GM19438 (cell line): ENCODE measurements around the gene PRR3.

Experiments
- ATAC-seq: cut with Tn5 transposase; IDR thresholded peaks from one replicate; pipeline ENCODE4 v1.9.1; 2021; ENCODE audit warnings: low read depth; ENCODE audit not compliant: unreplicated experiment

The PRR3 gene

DNA sequence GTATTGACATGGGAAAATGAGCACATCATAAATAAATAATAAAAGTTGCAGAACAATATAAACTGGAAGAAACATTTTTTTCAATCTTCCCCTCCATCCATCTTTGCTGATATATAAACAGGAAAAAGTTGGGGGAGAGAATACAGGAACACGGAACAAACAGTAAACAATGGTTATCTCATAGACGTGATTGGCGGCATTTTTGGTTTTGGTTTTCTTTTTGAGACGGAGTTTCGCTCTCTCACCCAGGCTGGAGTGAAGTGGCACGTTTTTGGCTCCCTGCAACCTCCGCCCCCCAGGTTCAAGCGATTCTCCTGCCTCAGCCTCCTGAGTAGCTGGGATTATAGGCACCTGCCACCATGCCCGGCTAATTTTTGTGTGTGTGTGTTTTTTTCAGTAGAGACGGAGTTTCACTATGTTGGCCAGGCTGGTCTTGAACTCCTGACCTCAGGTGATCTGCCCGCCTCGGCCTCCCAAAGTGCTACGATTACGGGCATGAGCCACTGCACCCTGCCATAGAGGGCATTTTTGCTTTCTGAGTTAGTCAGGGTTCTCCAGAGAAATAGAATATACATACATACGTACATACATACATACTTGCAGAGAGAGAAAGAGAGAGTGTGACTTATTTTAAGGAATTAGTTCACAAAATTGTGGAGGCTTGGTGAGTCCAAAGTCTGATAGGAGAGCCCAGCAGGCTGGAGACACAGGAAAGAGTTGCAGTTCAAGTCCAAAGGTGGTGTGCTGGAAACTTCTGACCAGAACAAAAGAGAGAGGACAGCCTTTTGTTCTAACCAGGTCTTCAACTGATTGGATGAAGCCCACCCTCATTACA, 23.4 kb upstream of the PRR3 start:
- ATAC-seq: no peak

DNA sequence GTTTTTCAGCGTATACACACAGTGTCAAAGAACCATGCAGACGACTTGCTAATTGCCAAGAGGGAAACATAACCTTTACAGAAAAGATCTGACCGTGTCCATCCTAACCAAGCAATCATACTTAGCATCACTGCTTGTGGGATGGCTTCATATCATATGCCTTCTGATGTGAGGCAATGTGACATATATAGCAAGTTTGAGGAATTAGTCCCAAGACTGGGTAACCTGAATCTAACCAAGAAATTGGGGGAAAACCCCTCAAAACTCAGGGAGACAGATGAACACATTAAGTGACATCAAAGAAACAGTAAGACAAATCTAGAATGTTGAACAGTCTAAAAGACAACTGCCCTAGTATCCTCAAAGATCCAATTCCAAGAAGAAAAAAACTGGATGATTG, 19.2 kb upstream of the PRR3 start:
- ATAC-seq: no peak

DNA sequence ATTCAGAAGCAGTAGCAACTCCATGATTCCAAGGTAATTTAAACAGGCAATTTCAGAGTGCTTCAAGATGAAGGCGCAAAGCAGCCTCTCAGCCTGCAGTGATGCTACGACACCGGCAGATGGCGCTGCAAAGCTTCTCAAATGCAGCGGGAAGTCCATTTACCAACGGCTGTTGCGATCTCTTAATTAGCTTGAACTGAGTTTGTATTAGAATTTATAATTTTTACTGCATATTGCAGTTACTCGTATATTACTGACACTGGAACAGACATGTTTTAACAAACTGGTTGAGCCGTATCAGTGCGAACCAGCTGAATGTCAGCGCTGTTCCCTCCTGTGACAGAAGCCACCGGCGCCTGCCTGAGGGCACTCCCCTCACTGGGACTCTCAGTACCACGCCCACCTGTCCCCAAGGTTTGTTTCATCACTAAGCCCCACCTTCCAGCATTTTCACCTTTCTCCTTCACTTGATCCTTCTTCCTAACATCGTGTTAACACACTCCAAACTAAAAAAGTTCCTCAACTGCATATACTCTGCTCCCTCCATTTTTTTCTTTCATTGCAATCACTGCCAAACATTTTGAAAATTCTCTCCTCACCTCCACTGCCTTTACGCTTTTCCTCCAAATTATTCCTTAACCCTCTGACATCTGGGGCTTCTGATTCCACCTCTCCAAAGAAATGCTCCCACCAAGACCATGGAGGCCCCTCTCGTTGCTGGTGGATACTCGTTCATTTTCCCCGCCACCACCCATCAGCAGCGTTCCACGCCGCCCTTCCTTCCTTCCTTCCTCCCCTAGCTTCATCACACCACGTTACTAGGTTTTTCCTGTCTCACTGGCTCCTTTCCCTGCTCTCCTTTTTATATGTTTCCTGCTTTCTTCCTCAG, 15.3 kb upstream of the PRR3 start:
- ATAC-seq: no peak

DNA sequence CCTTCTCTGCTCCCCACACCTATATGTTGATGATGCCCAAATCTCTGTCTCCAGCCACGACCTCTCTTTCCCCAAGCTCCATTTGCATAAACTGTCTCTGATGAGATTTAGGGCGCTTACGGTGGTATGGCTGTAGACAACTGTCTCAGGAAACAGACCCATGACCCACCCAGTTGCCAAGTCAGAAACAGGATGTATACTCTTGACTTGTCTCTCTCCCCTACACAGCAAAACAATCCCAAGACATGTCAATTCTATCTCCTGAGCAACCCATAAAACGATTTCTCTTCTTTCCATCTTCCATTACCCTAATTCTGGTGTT, 14.7 kb upstream of the PRR3 start:
- ATAC-seq: no peak

DNA sequence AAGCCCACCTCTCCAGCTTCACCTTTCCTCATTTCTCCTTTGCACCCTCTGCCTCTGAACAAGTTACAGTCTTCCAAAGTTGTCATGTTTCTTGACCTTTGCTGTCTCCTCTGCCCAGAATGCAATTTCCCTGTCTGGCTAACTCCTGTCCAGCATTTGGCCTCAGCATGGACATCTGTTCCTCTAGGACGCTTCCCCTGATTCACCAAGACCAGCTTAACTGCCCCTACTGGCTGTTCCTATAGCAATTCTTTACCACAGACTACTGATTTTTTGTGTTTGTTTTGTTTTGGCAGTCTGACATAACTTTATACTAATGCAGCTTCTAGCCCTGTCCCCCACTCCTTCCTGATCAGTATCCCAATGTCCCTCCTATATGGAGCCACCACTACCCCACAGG, 14.2 kb upstream of the PRR3 start:
- no peak for ATAC-seq

DNA sequence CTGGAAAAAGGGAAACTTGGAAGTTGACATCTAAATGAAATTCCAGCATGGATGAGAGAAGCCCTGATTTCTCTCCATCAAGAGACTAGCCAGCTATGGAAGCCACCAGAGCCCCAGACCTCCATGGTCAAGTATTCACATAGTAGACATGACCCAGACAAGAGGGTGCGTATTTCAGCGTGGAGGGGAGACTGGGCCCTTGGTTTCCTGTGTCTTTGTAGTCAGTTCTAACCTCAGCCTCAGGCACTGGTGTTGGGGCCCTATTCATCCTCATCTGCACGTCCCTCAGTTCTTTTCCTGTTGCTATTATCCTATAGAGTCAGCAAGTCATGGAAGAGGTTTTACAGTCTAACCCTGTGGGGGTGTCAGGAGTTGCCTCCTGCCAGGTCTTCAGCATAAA, 13.3 kb upstream of the PRR3 start:
- ATAC-seq: no peak

DNA sequence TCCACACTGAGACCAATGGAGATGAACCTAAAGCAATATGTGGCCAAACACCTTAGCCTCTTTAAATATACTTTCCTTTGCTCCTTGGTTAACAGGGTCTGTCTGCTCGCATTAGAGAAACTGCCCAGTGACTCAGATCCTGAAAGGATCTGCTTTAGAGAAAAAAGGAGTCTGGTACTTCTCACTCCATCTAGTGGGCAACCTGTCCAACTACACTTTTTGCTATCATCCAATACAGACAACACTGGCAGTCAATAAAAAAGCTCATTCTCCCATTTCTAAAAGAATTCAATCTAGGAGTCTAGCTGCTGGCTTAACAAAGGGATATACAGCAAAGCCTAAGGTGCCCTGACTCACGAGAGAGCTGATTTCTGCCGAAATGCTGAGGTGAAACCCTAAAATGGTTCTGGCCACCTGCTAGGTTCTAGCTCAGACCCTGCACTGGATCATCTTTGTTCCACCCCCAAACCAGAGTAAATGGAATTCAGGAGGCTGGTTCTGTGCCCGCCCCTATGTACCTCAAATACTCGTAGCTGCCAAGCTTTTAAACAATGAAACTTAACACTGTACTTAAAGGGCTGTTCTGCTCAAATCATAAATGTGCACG, 12.3 kb upstream of the PRR3 start:
- no peak for ATAC-seq

DNA sequence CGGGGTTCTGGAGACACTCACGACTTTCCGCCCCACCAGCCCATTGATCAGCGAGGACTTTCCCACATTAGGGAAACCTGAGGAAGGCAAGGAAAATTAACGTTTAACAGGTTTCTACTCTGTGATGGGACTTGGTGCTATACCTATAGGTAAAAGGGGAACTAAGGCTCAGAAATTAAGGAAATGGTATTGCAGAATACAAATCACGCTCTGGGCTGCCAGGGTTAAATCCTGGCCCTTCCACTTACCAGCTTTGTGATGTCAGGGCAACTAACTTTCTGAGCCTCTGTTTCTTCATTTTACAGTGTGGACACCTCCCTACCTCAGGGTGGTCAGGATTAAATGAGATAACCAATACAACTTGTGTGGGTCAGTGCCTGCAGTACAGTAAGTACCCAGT, 9.6 kb upstream of the PRR3 start:
- no peak for ATAC-seq

DNA sequence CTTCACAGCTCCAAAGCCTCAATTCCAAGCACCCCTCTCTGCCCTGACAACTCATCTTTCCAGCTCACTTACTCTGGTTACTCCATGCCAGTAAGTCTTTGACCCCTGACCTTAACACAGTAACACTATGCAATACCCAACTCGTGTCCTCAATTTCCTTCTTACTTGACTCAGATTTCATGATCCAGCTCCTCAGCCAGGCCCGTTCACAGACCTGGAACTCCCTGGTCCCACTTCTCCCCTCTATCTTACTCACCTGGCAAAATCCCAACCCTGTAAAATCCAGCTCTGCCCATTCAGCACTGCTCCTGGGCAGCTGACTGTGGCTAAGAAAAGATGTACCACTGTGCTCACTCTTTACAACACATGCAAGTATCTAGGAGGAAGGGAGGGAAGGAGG, 8.7 kb upstream of the PRR3 start:
- ATAC-seq: no peak

DNA sequence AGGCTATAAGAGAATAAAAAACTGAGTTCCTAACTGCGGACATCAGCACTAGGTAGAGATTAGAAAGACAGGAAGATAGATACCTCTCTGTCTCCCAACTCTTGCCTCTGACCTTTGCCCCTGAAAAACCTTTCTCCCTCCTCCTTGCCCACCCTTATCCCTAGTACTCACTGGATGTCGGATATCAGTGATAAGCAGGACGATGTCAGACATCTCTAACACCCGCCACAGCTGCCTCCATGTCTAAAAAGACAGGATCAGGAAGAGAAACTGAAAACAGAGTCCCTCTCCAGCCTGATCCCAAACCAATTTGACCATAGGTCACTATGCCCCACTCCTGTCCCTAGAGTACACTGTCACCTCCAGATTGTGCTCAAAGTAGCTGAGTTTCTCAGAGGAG, 2.7 kb upstream of the PRR3 start:
- no peak for ATAC-seq

DNA sequence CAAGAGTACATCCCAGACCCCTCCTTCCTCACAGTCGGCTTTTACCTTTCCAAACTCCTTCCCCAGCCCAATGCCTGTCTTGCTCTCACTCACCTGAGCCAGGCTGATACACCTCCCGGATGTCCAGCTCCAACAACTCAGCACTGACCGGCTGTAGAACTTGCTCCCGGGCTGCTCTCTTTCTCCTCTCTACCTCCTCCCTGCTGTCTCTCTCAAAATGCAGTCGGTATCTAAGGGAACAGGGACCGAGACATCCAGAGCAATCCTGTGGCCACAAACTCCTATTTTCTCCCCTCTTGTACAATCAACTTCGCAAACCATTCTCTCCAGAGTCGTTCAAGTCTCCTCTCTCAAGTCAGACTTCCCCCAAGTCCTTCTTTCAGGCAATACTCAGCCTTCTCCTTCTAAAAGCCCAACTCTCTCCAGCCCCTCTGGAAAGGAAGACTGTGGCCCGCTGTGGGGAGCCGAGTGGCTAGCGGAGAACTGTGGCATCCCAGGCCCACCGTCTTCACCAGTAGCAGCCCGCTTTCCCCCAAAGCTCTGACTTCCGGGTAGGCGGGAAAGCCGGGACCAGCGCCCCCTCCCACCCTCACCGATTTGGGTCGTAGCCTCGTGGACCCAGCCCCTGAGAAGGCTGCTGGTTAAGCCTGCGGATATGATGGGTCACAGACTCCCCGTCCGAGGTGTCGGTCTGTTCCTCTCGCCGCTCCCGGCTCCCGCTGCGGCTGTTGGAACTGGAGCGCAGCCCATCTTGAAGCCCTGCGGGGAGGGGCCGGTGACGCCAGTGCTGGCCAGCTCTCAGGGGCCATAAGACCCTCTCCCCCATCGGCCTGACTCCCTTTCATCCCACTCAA, 1.9 kb upstream of the PRR3 start:
- ATAC-seq: no peak

DNA sequence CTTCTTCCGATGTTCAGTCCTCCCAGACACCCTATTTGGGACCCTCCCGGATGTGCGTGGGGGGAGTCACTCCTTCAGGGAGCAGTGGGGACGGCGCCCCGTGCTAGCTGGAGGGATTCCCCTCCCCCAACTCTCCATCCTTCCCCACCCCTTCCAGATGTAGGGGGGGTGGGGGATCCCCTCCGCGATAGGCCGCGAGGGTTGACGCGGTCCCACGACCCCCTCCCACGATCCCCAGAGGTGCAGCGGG, 1.4 kb upstream of the PRR3 start:
- no peak for ATAC-seq

DNA sequence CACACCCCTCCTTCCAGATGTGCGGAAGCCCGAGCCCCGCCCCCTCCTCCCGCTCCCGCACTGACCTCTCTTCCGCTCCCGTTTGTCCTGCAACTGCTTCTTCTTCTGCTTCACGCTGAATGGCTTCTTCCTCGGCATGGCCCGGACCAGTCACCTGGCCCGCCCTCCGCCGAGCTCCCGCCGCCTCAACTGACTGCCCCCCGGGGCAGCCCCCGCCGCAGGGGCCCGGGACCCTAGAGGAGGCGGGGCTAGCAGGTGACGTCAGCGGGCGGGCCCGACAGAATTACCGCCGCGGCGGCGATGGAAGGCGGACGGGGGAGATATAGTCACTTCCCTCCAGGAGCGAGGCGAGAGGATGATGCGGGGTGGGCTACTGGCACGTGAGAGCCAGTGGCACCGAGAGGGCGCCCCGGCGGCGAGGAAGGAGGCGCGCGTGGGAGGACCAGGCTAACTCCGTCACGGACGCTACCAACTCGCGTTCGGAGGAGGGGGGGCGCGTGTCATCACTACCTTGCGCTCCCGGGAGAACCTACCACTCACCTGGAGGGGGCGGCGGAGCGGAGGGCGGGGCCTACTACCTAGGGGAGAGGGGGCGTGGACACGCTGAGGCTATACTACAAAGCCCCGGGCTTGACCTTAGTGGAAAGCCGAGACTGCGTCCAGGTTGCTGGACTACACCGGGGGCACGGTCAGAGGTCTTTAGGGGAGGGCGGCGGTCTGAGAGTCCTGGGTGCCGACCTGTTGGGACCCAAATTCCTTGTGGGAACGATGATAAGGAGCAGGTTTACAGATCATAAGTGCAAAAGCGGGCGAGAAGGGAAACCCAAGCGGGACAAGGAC, 809 bp upstream of the PRR3 start, which contains the start of gene GNL1:
TSS of gene GNL1 (minus strand) at position 424 of the 840 bp plus-strand sequence. CDS start at position 138, 286 bp downstream.
- peak; percentile 79 for ATAC-seq

DNA sequence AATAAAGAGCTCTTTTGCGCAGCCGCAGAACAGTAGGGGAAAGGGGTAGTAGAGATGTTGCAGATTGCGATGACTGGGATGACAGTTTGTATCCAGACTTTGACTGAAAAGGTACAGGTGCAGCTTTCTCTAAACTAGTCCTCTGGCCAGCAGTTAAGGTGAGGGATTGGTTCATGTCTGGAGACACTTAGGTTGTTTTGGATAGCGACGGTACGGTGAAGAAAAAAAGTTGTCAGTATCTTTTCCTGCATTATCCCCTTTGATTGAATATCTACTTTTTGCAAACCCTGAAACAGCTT, 537 bp downstream of the PRR3 start:
- ATAC-seq: no peak

DNA sequence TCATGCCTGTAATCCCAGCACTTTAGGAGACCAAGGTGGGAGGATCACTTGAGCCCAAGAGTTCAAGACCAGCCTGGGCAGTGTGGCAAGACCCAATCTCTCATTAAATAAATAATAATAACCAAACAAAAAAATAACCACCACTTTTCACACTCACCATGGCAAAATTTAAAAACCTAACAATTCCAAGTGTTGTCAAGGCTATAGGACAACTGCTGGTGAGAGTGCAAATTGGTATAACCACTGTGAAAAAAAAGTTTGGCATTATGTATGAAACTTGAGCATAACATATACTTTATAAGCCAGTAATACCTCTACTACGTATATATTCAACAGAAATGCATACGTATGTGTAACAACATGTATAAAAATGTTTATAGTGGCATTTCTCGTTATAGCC, 3.8 kb downstream of the PRR3 start:
- ATAC-seq: no peak

DNA sequence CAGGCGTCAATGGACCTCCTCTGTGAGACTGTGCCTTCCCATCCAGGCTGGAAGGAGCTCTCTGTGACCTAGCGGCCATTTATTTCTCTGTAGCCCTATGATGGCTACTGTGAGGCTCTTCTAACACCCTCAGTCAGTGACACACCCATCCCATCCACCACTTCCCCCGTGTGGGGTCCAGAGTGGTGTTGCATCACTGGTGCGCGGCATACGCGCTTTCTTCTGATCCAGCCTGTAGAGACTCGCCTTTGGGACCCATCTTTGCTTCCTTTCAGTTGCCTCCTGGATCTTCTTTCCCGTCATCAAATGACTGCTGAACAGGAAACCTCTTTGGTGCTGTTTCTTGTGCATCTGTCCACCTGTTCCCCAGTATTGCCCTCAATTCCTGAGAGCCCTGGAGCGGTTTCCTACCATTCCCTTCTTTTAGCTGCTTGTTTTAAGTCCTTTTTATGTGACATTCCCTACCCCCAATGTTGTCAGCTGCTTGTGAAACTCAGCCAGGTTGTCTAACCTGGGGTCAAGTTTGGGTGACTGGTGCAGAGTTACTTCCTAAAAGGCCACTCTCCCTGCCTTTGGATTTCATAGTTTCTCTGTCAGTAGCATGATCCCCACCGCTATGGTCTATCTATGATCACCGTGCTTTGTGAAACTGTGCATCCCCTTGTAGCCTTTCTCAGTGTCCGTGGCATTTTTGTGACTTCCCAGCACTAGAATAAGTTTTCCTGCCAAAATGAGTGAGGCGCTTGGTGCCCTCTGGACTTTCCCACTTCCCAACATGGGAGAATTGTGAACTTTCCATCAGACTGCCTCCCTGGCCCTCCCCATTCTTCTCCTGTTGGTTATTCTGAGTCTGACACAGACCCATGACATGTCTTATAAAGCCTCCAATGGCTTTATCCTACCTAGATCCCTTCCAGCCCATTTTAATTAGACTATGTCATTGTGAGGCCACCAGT, 5.7 kb downstream of the PRR3 start:
- ATAC-seq: no peak

DNA sequence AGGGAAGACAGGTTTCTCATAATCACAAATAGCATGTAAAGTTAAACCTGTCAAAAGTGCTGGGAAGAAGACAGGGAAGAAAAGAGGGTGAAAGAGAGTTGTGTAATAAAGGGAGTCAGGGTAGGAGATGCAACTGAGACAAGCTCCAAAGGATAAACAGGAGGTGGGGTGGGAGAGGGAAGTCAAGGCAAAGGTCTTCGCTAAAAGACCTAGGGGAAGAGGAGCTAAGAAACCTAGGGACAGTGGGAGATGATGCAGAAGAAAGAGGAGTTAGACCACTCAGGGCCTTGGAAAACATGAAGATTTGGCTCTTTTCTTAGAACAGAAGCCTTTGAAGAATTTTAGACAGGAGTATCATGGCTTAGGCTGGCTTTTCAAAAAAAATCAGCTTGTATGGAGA, 7.0 kb downstream of the PRR3 start:
- no peak for ATAC-seq

DNA sequence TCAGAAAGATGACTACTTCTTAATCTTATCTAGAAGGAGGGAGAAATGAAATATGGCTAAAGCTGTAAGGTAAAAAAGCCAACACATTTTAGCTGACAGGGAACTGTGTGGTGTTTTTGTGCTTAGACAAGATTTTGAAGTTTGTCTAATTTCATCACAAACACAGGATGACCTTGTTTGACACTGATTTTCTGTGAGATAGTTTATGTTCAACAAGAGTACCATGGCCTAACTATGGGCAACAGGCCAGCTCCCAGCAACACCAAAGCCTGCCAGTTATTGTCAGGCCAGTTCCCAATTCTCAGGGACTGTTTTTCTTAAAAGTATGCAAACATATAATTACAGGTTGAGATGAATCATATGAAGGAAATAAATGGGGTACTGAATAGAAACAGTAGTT, 8.7 kb downstream of the PRR3 start:
- no peak for ATAC-seq

DNA sequence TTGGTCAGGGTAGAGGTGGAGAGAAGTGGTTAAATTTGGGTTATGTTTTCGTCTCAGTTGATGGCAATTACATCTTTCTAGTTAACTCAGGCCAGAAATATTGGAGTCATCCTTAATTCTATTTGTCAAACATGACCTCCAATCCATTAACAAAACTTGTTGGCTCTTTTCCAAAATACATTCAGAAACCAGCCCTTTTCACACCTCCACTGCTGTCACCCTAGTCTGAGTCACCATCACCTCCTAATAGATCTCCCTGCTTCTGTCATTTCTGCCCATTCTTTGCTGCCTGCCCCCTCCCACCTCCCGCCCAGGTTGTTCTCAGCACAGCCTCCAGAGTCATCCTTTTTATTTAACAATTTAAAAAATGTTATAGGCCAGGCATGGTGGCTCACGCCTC, 11.2 kb downstream of the PRR3 start:
- no peak for ATAC-seq
